Fibroblast of lung (primary cell): ENCODE results near the gene FZD8. TPM values are rescaled to one million over a fixed set of nuclear protein-coding genes. Genes with fewer than 3 reads are reported as not detected.

ENCODE experiments used
- DNase-seq, 2 donors: peaks; one replicate each; pipeline versions ENCODE4 v3.0.0 to v3.0.0-alpha.2; 2010; ENCODE audit warnings: low read depth in 2 of 2
- H2AFZ ChIP-seq: 2 replicates; pipeline ENCODE4 v1.5.1; 2012; ENCODE audit warnings: low read length, control low read depth, inconsistent platforms
- H3K27ac ChIP-seq: 2 replicates; pipeline ENCODE4 v1.5.1; 2011; ENCODE audit warnings: low read length, control low read depth; ENCODE audit not compliant: insufficient read depth
- H3K27me3 ChIP-seq: 2 replicates; pipeline ENCODE4 v1.5.1; 2011; ENCODE audit warnings: mild to moderate bottlenecking, low read length; ENCODE audit not compliant: control insufficient read depth, insufficient read depth
- H3K36me3 ChIP-seq: 2 replicates; pipeline ENCODE4 v1.5.1; 2011; ENCODE audit warnings: low read length; ENCODE audit not compliant: control insufficient read depth, insufficient read depth
- H3K4me1 ChIP-seq: 2 replicates; pipeline ENCODE4 v1.5.1; 2011; ENCODE audit warnings: low read length; ENCODE audit not compliant: control insufficient read depth, insufficient read depth; ENCODE audit errors: extremely low read depth
- H3K4me2 ChIP-seq: 2 replicates; pipeline ENCODE4 v1.5.1; 2011; ENCODE audit warnings: low read length, control low read depth; ENCODE audit not compliant: insufficient read depth; ENCODE audit errors: extremely low read depth
- H3K4me3 ChIP-seq, 4 experiments: fragments of 200-600 bp in 1 of 4; sonication (generic) in 1 of 4; replicated peaks in 1 of 4; 2 replicates each; pipeline ENCODE4 v1.5.1; 2011 to 2016; ENCODE audit warnings: low read length in 4 of 4, low read depth in 3 of 4, mild to moderate bottlenecking in 3 of 4, control low read depth in 2 of 4, inconsistent platforms in 1 of 4, mixed read lengths in 1 of 4; ENCODE audit not compliant: insufficient read depth in 1 of 4; ENCODE audit errors: control extremely low read depth in 1 of 4
- H3K79me2 ChIP-seq: 2 replicates; pipeline ENCODE4 v1.5.1; 2012; ENCODE audit warnings: mild to moderate bottlenecking, low read length, inconsistent platforms; ENCODE audit not compliant: control insufficient read depth, insufficient read depth
- H3K9ac ChIP-seq: 2 replicates; pipeline ENCODE4 v1.5.1; 2011; ENCODE audit warnings: mild to moderate bottlenecking, low read length, control low read depth; ENCODE audit not compliant: insufficient read depth
- H3K9me3 ChIP-seq: 2 replicates; pipeline ENCODE4 v1.5.1; 2012; ENCODE audit warnings: low read depth, low read length; ENCODE audit not compliant: control insufficient read depth, insufficient read depth
- H4K20me1 ChIP-seq: 2 replicates; pipeline ENCODE4 v1.5.1; 2011; ENCODE audit warnings: low read length; ENCODE audit not compliant: control insufficient read depth, insufficient read depth; ENCODE audit errors: extremely low read depth
- CTCF ChIP-seq, 2 donors: IDR thresholded peaks in 1 of 2; conservative IDR thresholded peaks in 1 of 2; 1 replicate in 1 of 2; 2 replicates in 1 of 2; pipeline ENCODE4 v1.5.1; 2011 to 2012; ENCODE audit warnings: low read length in 2 of 2, control low read depth in 1 of 2, inconsistent platforms in 1 of 2, low read depth in 1 of 2, mild to moderate bottlenecking in 1 of 2
- EZH2 ChIP-seq: IDR thresholded peaks from 2 replicates; pipeline ENCODE4 v1.5.1; 2012; ENCODE audit warnings: low read length, control low read depth, mild to moderate bottlenecking; ENCODE audit errors: missing control alignments
- polyA plus RNA-seq, 2 donors: library from polyadenylated mRNA; depleted of rRNA in 1 of 2; stranded (reverse) in 1 of 2; unstranded in 1 of 2; fragments of >200 nt; gene quantifications; 2 replicates each; pipeline ENCODE4 v1.2.1, GENCODE V29; 2011 to 2012; ENCODE audit warnings: missing spikeins in 1 of 2
- total RNA-seq: library from RNA; depleted of rRNA; stranded (reverse); fragments of >200 nt; gene quantifications from 2 replicates; pipeline ENCODE4 v1.2.1, GENCODE V29; 2014

The FZD8 gene
- total and polyA plus RNA-seq, 2 donors (not counting 1 experiment from before 2014, with no cell fraction given): 0.12 to 0.66 TPM

DNA sequence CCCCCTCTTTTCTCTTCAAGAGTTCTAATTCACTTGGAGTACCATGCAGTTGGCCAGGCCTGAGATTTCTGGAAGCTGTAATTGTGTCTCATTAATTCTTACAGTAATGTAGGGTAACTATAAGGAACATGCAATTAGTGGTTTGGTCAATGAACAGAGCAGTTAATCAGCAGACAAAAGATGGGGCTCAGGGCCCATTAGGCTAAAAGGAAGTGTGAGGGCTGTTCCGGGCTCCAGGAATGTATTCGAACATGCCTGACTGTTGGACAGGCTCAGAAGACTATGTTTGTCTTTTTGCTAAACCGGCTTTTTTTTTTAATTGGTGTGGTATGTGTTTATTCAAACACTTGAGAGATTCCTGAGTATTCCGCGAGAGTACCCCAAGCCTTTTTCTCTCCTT is 42.5 kb upstream of the FZD8 start:
- no peak overlapping the region for H2AFZ ChIP-seq
- DNase-seq: no peak
- no peaks in the 10 kb centered on the region for H3K36me3 ChIP-seq
- no peak overlapping the region for H3K9ac ChIP-seq
- no peak overlapping the region for H3K27ac ChIP-seq
- no peaks in the 10 kb centered on the region for H3K9me3 ChIP-seq
- H3K79me2 ChIP-seq: no peaks in the 10 kb centered on the region
- H3K4me2 ChIP-seq: no peak overlapping the region
- no peaks in the 10 kb centered on the region for H3K27me3 ChIP-seq
- H3K4me1 ChIP-seq: no peaks in the 10 kb centered on the region
- no peak overlapping the region for H3K4me3 ChIP-seq
- no peaks in the 10 kb centered on the region for H4K20me1 ChIP-seq
- TF ChIP-seq CTCF (conservative IDR thresholded peaks at IDR 0.05 in 1 of 2, IDR thresholded peaks at IDR 0.05 in 1 of 2; ENCODE audit: low read depth in 1 of 2, low read length in 2 of 2): no peak

DNA sequence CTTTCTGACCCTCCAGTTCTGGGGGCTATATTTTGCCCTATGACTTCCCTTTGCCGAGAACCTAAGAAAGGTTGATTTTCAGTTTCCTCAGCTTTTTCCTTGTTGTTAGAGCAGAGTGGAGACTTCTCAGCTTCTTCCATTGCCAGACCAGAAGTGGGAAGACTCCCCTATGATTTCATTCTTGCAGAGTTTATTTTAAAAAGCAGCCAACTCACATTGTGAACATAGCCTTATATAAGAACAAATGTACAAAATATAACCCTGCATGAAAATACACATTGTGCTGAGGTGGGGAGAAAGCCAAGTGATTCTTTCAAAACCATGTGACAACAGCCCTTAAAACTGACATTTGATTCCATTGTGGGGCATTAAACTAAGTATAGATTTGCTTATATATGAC is 33.8 kb upstream of the FZD8 start:
- TF ChIP-seq EZH2 (no peak), CTCF (conservative IDR thresholded peaks at IDR 0.05 in 1 of 2, IDR thresholded peaks at IDR 0.05 in 1 of 2; ENCODE audit: low read depth in 1 of 2, low read length in 2 of 2) (no peak)
- Histone ChIP-seq H4K20me1 (no peaks in the 10 kb centered on the region), H3K4me1 (no peaks in the 10 kb centered on the region), H3K9ac (no peak overlapping the region), H3K27me3 (no peaks in the 10 kb centered on the region), H3K4me2 (no peak overlapping the region), H2AFZ (no peak overlapping the region), H3K36me3 (no peaks in the 10 kb centered on the region), H3K27ac (no peak overlapping the region), H3K79me2 (no peaks in the 10 kb centered on the region), H3K4me3 (no peak overlapping the region), H3K9me3 (no peaks in the 10 kb centered on the region)
- DNase-seq: no peak

GRCh38 chr10:35674843-35675242 is 32.7 kb upstream of the FZD8 start:
- TF ChIP-seq CTCF (conservative IDR thresholded peaks at IDR 0.05 in 1 of 2, IDR thresholded peaks at IDR 0.05 in 1 of 2; ENCODE audit: low read depth in 1 of 2, low read length in 2 of 2): no peak
- TF ChIP-seq EZH2: no peak
- H3K4me1 ChIP-seq: no peaks in the 10 kb centered on the region
- no peak for DNase-seq
- H3K27ac ChIP-seq: no peak overlapping the region
- H3K9ac ChIP-seq: no peak overlapping the region
- no peaks in the 10 kb centered on the region for H3K27me3 ChIP-seq
- H3K4me3 ChIP-seq: no peak overlapping the region
- H3K9me3 ChIP-seq: no peaks in the 10 kb centered on the region
- no peak overlapping the region for H2AFZ ChIP-seq
- H3K36me3 ChIP-seq: no peaks in the 10 kb centered on the region
- H3K79me2 ChIP-seq: no peaks in the 10 kb centered on the region
- no peak overlapping the region for H3K4me2 ChIP-seq
- H4K20me1 ChIP-seq: no peaks in the 10 kb centered on the region
